ENCODE data around the gene RGL3.
A peak's percentile ranks its signal among the peaks of the same experiment; 100 is the strongest.

The RGL3 gene

DNA sequence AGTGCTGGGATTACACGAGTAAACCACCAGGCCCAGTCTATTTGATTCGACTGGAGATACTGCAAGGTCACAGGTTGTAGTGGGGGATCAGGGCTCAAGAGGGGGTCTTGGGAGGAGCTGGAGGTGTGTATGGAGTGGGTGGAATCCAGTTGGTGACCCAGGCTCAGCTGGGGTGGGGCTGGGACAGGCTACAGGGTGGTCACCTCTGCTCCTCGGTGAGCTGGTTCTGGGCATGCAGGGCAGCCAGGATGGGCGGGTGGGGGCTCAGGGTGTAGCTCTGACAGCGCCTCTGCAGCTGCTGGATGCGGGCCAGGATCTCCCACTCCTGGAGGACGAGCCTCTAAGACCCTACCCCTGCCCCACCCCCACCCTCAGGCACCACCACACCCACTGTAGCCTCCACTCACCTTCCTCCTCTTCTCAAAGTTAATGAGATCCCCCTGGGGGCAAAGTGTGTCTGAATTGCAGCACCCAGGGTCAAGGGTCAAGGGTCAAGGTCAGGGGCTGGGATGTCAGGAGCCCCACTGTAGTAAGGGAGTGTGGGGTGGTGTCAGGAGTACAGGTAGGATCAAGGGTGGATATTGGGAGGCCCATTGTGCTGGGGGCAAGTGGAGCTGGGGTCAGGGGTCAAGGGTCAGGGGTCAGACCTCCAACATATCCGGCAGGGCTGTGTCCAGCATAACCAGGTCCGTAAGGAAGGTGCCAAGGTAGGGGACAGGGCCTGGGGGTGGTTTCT is 17.1 kb downstream of the RGL3 start:
- H3K4me3 ChIP-seq (ENCODE audit: insufficient read length, low read depth): no peak overlapping the region
- H3K9me3 ChIP-seq (ENCODE audit: insufficient read depth, low read length): no peaks in the 10 kb centered on the region
- DNase-seq (ENCODE audit: low read depth, low spot score): no peak
- peaks cover 5% of the 10 kb centered on the region for H3K4me1 ChIP-seq (ENCODE audit: insufficient read depth, insufficient read length)
- no peak overlapping the region for H3K9ac ChIP-seq (ENCODE audit: insufficient read length, low read depth)
- TF ChIP-seq YY1 (IDR thresholded peaks at IDR 0.05; ENCODE audit: insufficient read depth, insufficient read length) (no peak), ZNF274 (IDR thresholded peaks at IDR 0.05; ENCODE audit: low read depth, low read length) (no peak), SUZ12 (IDR thresholded peaks at IDR 0.05; ENCODE audit: extremely low read depth, insufficient read depth, insufficient read length) (no peak)
- peaks cover 2% of the 10 kb centered on the region for H3K27me3 ChIP-seq (ENCODE audit: insufficient read depth, insufficient read length)
- H3K36me3 ChIP-seq (ENCODE audit: insufficient read depth, insufficient read length, low read length): no peaks in the 10 kb centered on the region

DNA sequence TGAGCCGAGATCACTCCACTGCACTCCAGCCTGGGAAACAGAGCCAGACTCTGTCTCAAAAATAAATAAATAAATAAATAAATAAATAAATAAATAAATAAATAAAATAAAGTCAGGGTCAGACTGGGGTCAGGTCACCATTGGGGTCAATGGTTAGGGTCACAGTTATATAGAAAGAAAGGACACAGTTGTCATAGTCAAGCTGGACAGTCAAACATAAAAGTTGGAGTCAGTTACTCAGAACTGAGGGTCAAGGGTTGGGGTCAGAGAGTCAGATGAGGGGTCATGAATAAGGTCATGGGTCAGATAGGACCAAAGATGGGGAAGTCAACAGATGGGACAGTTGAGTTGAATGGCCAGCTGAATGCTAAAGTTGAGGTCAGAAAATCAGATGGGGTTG is 18.3 kb downstream of the RGL3 start:
- Histone ChIP-seq H3K9me3 (ENCODE audit: insufficient read depth, low read length) (no peaks in the 10 kb centered on the region), H3K27me3 (ENCODE audit: insufficient read depth, insufficient read length) (no peaks in the 10 kb centered on the region), H3K4me3 (ENCODE audit: insufficient read length, low read depth) (no peak overlapping the region), H3K36me3 (ENCODE audit: insufficient read depth, insufficient read length, low read length) (no peaks in the 10 kb centered on the region), H3K4me1 (ENCODE audit: insufficient read depth, insufficient read length) (peaks cover 4% of the 10 kb centered on the region), H3K9ac (ENCODE audit: insufficient read length, low read depth) (no peak overlapping the region)
- no peak for DNase-seq (ENCODE audit: low read depth, low spot score)
- TF ChIP-seq ZNF274 (IDR thresholded peaks at IDR 0.05; ENCODE audit: low read depth, low read length) (no peak), YY1 (IDR thresholded peaks at IDR 0.05; ENCODE audit: insufficient read depth, insufficient read length) (no peak), SUZ12 (IDR thresholded peaks at IDR 0.05; ENCODE audit: extremely low read depth, insufficient read depth, insufficient read length) (no peak)

DNA sequence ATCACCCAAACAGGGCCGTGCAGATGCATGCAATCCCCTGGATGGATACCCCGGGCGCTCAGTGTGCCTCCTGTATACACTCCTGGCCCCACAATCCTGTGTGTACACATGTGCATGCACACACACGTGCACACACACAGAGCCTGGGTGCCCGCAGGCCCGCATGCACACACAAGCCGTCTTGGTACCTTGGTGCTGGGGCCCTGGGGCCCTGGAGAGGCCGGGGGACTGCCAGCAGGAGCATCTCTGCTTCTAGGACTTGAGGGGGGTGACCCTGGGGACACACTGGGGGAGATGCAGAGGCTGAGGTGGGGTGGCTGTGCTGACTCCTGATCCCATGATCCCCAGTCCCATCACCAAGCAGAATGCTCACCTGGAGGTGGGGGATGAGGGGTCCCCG is 19.4 kb downstream of the RGL3 start:
- Histone ChIP-seq H3K36me3 (ENCODE audit: insufficient read depth, insufficient read length, low read length) (no peaks in the 10 kb centered on the region), H3K4me3 (ENCODE audit: insufficient read length, low read depth) (no peak overlapping the region), H3K9ac (ENCODE audit: insufficient read length, low read depth) (no peak overlapping the region), H3K27me3 (ENCODE audit: insufficient read depth, insufficient read length) (no peaks in the 10 kb centered on the region), H3K9me3 (ENCODE audit: insufficient read depth, low read length) (no peaks in the 10 kb centered on the region), H3K4me1 (ENCODE audit: insufficient read depth, insufficient read length) (peaks cover 4% of the 10 kb centered on the region)
- DNase-seq (ENCODE audit: low read depth, low spot score): no peak
- no peak for TF ChIP-seq YY1 (IDR thresholded peaks at IDR 0.05; ENCODE audit: insufficient read depth, insufficient read length)
- TF ChIP-seq ZNF274 (IDR thresholded peaks at IDR 0.05; ENCODE audit: low read depth, low read length): no peak
- TF ChIP-seq SUZ12 (IDR thresholded peaks at IDR 0.05; ENCODE audit: extremely low read depth, insufficient read depth, insufficient read length): no peak

DNA sequence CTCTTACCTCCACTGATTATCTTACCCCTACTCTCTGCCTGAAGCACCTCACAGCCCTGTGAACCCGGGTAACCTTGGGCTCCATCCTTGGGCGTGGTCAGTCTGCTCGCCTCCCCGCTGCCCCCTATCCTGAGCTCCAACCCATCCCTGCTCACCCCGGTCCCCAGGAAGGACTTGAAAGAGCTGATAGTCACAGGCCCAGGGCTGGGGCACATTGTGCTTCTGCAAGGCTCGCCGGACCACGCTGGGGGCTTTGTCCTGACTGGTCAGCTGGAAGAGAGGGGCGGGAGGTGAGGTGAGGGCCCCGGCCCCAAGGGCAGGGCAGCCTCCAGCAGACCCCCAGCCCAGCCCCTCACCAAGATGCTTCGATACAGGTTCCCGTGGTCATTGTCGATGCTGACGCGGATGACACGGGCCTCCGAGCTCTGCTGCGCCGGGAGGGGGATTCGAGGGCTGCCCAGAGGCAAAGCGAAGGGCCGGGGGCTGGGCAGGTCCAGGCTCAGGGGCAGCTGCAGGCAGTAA is 22.0 kb downstream of the RGL3 start:
- TF ChIP-seq SUZ12 (IDR thresholded peaks at IDR 0.05; ENCODE audit: extremely low read depth, insufficient read depth, insufficient read length) (no peak), ZNF274 (IDR thresholded peaks at IDR 0.05; ENCODE audit: low read depth, low read length) (no peak), YY1 (IDR thresholded peaks at IDR 0.05; ENCODE audit: insufficient read depth, insufficient read length) (no peak)
- no peak for DNase-seq (ENCODE audit: low read depth, low spot score)

DNA sequence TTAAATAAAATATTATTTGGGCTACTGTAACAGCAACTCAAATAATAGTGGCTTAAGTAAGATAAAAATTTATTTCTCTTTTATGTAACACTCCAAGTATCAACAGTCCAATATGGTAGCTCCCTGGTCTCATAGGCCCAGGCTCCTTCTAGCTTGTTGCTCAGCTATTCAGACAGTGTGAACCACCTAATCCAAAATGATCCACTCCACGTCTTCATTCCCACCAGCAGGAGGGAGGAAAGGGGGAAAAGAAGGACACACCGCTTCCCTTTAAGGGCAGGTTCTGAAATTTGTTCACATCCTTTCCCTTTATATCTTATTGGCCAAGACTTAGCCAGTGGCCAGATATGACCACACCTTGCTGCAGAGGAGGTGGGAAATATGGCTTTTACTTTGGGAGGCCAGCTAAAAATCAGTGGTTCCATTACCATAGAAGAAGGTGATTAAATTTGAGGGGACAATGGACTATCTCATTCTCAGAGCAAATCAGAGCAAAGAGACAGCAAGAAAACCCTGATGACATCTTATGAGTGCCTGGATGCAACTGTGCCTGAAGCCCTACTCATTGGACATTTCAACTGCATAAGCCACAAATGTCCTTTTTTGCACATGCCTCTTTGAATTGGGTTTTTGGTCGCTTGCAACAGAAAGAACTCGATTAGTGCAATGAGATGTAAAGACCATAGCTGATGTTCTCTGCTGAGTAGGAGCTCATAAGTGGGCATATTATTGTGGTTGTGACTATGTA is 28.0 kb downstream of the RGL3 start:
- Histone ChIP-seq H3K4me1 (ENCODE audit: insufficient read depth, insufficient read length) (no peaks in the 10 kb centered on the region), H3K9me3 (ENCODE audit: insufficient read depth, low read length) (peaks cover 4% of the 10 kb centered on the region; the same call in 1 of the 2 replicates), H3K9ac (ENCODE audit: insufficient read length, low read depth) (no peak overlapping the region), H3K4me3 (ENCODE audit: insufficient read length, low read depth) (no peak overlapping the region), H3K36me3 (ENCODE audit: insufficient read depth, insufficient read length, low read length) (no peaks in the 10 kb centered on the region), H3K27me3 (ENCODE audit: insufficient read depth, insufficient read length) (no peaks in the 10 kb centered on the region)
- TF ChIP-seq SUZ12 (IDR thresholded peaks at IDR 0.05; ENCODE audit: extremely low read depth, insufficient read depth, insufficient read length): no peak
- DNase-seq (ENCODE audit: low read depth, low spot score): no peak

More for the DNA sequence above, 22.0 kb downstream of the RGL3 start:
- Histone ChIP-seq H3K36me3 (ENCODE audit: insufficient read depth, insufficient read length, low read length) (no peaks in the 10 kb centered on the region), H3K27me3 (ENCODE audit: insufficient read depth, insufficient read length) (no peaks in the 10 kb centered on the region), H3K4me1 (ENCODE audit: insufficient read depth, insufficient read length) (peaks cover 4% of the 10 kb centered on the region), H3K9ac (ENCODE audit: insufficient read length, low read depth) (peak overlapping the region; percentile 38), H3K4me3 (ENCODE audit: insufficient read length, low read depth) (no peak overlapping the region), H3K9me3 (ENCODE audit: insufficient read depth, low read length) (no peaks in the 10 kb centered on the region)

DNA sequence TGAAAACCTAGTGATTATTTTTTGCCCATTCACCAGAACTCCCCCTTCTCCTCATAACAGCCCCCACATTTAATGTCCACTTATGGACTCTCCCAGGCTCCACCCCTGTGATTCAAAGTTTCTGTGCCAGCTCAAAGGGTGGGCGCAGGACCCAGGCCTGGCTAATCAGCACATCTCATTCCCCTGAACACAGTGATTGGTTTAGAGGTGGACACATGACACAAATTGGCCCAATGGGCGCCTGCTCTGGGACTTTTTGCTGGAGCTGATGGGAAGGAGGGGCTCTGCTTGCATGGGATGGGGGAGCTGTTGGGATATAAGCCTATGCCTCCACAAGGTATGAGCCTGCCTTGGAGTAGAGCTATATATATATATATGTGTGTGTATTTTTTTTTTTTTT is 28.8 kb downstream of the RGL3 start:
- TF ChIP-seq SUZ12 (IDR thresholded peaks at IDR 0.05; ENCODE audit: extremely low read depth, insufficient read depth, insufficient read length) (no peak), ZNF274 (IDR thresholded peaks at IDR 0.05; ENCODE audit: low read depth, low read length) (no peak), YY1 (IDR thresholded peaks at IDR 0.05; ENCODE audit: insufficient read depth, insufficient read length) (no peak)
- Histone ChIP-seq H3K4me3 (ENCODE audit: insufficient read length, low read depth) (no peak overlapping the region), H3K27me3 (ENCODE audit: insufficient read depth, insufficient read length) (no peaks in the 10 kb centered on the region), H3K9me3 (ENCODE audit: insufficient read depth, low read length) (peaks cover 4% of the 10 kb centered on the region; the same call in 1 of the 2 replicates), H3K4me1 (ENCODE audit: insufficient read depth, insufficient read length) (no peaks in the 10 kb centered on the region), H3K9ac (ENCODE audit: insufficient read length, low read depth) (no peak overlapping the region), H3K36me3 (ENCODE audit: insufficient read depth, insufficient read length, low read length) (no peaks in the 10 kb centered on the region)
- DNase-seq (ENCODE audit: low read depth, low spot score): no peak

Measured in NT2/D1 (cell line).